H9 (cell line): ENCODE data around the gene ARHGAP8. TPM values are rescaled to one million over a fixed set of nuclear protein-coding genes. Genes with fewer than 3 reads are reported as not detected.

Source experiments
- DNase-seq: peaks from one replicate; pipeline ENCODE4 v3.0.0-alpha.2; 2017
- H2AFZ ChIP-seq: one replicate; pipeline ENCODE4 v1.6.1; 2013; ENCODE audit warnings: mild to moderate bottlenecking, low read length, control low read depth, moderate library complexity
- H2AK5ac ChIP-seq: 2 replicates; pipeline ENCODE4 v1.6.1; 2013; ENCODE audit warnings: low read length, control low read depth, mixed read lengths; ENCODE audit not compliant: insufficient read length
- H2BK120ac ChIP-seq: one replicate; pipeline ENCODE4 v1.6.1; 2013; ENCODE audit warnings: low read depth, mild to moderate bottlenecking, low read length, control low read depth, inconsistent platforms; ENCODE audit not compliant: poor library complexity, severe bottlenecking
- H2BK12ac ChIP-seq: 2 replicates; pipeline ENCODE4 v1.6.1; 2013; ENCODE audit warnings: low read length, control low read depth, mixed read lengths, low read depth; ENCODE audit not compliant: insufficient read length
- H2BK15ac ChIP-seq: 2 replicates; pipeline ENCODE4 v1.6.1; 2013; ENCODE audit warnings: low read depth, low read length, control low read depth
- H2BK20ac ChIP-seq: one replicate; pipeline ENCODE4 v1.6.1; 2013; ENCODE audit warnings: low read depth, mild to moderate bottlenecking, low read length, control low read depth, inconsistent platforms; ENCODE audit not compliant: poor library complexity, severe bottlenecking
- H2BK5ac ChIP-seq: 2 replicates; pipeline ENCODE4 v1.6.1; 2013; ENCODE audit warnings: low read length, control low read depth, mixed read lengths; ENCODE audit not compliant: insufficient read length
- H3K14ac ChIP-seq: 2 replicates; pipeline ENCODE4 v1.6.1; 2013; ENCODE audit warnings: low read length, control low read depth; ENCODE audit not compliant: insufficient read depth
- H3K18ac ChIP-seq: 2 replicates; pipeline ENCODE4 v1.6.1; 2013; ENCODE audit warnings: low read depth, mild to moderate bottlenecking, mixed read lengths, low read length, control low read depth; ENCODE audit not compliant: insufficient read length
- H3K23ac ChIP-seq: 2 replicates; pipeline ENCODE4 v1.6.1; 2013; ENCODE audit warnings: low read length, control low read depth, mixed read lengths, low read depth; ENCODE audit not compliant: insufficient read length
- H3K23me2 ChIP-seq: 2 replicates; pipeline ENCODE4 v1.6.1; 2013; ENCODE audit warnings: low read depth, mild to moderate bottlenecking, mixed read lengths, low read length, control low read depth; ENCODE audit not compliant: insufficient read length, poor library complexity, severe bottlenecking
- H3K27ac ChIP-seq: 2 replicates; pipeline ENCODE4 v1.5.1; 2013; ENCODE audit warnings: low read length, control low read depth, mixed read lengths, low read depth; ENCODE audit not compliant: insufficient read length
- H3K27me3 ChIP-seq: 2 replicates; pipeline ENCODE4 v1.6.1; 2013; ENCODE audit warnings: low read length, control low read depth, inconsistent platforms; ENCODE audit not compliant: insufficient read depth
- H3K4ac ChIP-seq: 2 replicates; pipeline ENCODE4 v1.6.1; 2013; ENCODE audit warnings: low read depth, mild to moderate bottlenecking, control low read depth, inconsistent platforms, low read length, moderate library complexity
- H3K4me1 ChIP-seq: 2 replicates; pipeline ENCODE4 v1.6.1; 2013; ENCODE audit warnings: low read length, control low read depth, inconsistent platforms; ENCODE audit not compliant: insufficient read depth
- H3K4me2 ChIP-seq: 2 replicates; pipeline ENCODE4 v1.6.1; 2013; ENCODE audit warnings: low read length, control low read depth, mixed read lengths; ENCODE audit not compliant: insufficient read length, insufficient read depth
- H3K56ac ChIP-seq: 2 replicates; pipeline ENCODE4 v1.6.1; 2013; ENCODE audit warnings: low read depth, mild to moderate bottlenecking, mixed read lengths, low read length, control low read depth; ENCODE audit not compliant: insufficient read length
- H3K79me1 ChIP-seq: 2 replicates; pipeline ENCODE4 v1.6.1; 2013; ENCODE audit warnings: low read depth, mild to moderate bottlenecking, moderate library complexity, low read length, control low read depth, inconsistent platforms; ENCODE audit not compliant: insufficient read depth, poor library complexity, severe bottlenecking
- H3K79me2 ChIP-seq: 2 replicates; pipeline ENCODE4 v1.6.1; 2013; ENCODE audit warnings: low read length, control low read depth, inconsistent platforms; ENCODE audit not compliant: insufficient read depth
- H3K9ac ChIP-seq: 2 replicates; pipeline ENCODE4 v1.6.1; 2013; ENCODE audit warnings: low read length, control low read depth, mixed read lengths; ENCODE audit not compliant: insufficient read length; ENCODE audit errors: extremely low read depth
- H3K9me3 ChIP-seq: one replicate; pipeline ENCODE4 v1.6.1; 2013; ENCODE audit warnings: low read depth, low read length, inconsistent platforms; ENCODE audit not compliant: control insufficient read depth
- H3T11ph ChIP-seq: one replicate; pipeline ENCODE4 v1.6.1; 2013; ENCODE audit warnings: mild to moderate bottlenecking, low read length, control low read depth, inconsistent platforms
- H4K20me1 ChIP-seq: one replicate; pipeline ENCODE4 v1.6.1; 2013; ENCODE audit not compliant: control insufficient read depth, insufficient read length, insufficient read depth
- H4K5ac ChIP-seq: 2 replicates; pipeline ENCODE4 v1.6.1; 2013; ENCODE audit warnings: low read depth, mild to moderate bottlenecking, mixed read lengths, low read length, control low read depth; ENCODE audit not compliant: insufficient read length
- H4K8ac ChIP-seq: replicated peaks from 2 replicates; pipeline ENCODE4 v1.6.1; 2013; ENCODE audit warnings: low read length, control low read depth, mixed read lengths, low read depth; ENCODE audit not compliant: insufficient read length
- H4K91ac ChIP-seq: 2 replicates; pipeline ENCODE4 v1.6.1; 2013; ENCODE audit warnings: low read depth, mild to moderate bottlenecking, moderate library complexity, mixed read lengths, low read length, control low read depth; ENCODE audit not compliant: insufficient read length
- H3K27ac Mint-ChIP-seq, 3 experiments: 2 replicates in 2 of 3; 3 replicates in 1 of 3; pipeline ENCODE4 v1.8.0; 2020 to 2021; ENCODE audit warnings: mixed read lengths in 3 of 3, mild to moderate bottlenecking in 1 of 3, moderate library complexity in 1 of 3
- H3K27me3 Mint-ChIP-seq: 2 replicates; pipeline ENCODE4 v1.8.0; 2021; ENCODE audit warnings: low read depth, mild to moderate bottlenecking, moderate library complexity, mixed read lengths
- H3K36me3 Mint-ChIP-seq, 3 experiments: 2 replicates in 2 of 3; 3 replicates in 1 of 3; pipeline ENCODE4 v1.8.0; 2020 to 2021; ENCODE audit warnings: low read depth in 3 of 3, mixed read lengths in 3 of 3; ENCODE audit not compliant: insufficient read depth in 1 of 3
- H3K4me1 Mint-ChIP-seq, 2 experiments: 2 replicates each; pipeline ENCODE4 v1.8.0; 2020; ENCODE audit warnings: mixed read lengths in 2 of 2
- H3K4me3 Mint-ChIP-seq, 2 experiments: 2 replicates in 1 of 2; 3 replicates in 1 of 2; pipeline ENCODE4 v1.8.0; 2020 to 2021; ENCODE audit warnings: mild to moderate bottlenecking in 2 of 2, mixed read lengths in 2 of 2, moderate library complexity in 1 of 2
- H3K9me3 Mint-ChIP-seq, 2 experiments: 2 replicates in 1 of 2; 3 replicates in 1 of 2; pipeline ENCODE4 v1.8.0; 2020; ENCODE audit warnings: mild to moderate bottlenecking in 2 of 2, mixed read lengths in 2 of 2, moderate library complexity in 1 of 2
- CTCF ChIP-seq: fragments of 200-600 bp; sonication (generic); conservative IDR thresholded peaks from 3 replicates; pipeline ENCODE4 v1.8.0; 2021; ENCODE audit warnings: antibody characterized with exemption, mild to moderate bottlenecking
- WGBS: extraction: QIAGEN DNeasy Blood & Tissue Kit; methylation state at CpG from one replicate; pipeline ENCODE4 v1.1.7; 2013; ENCODE audit warnings: missing lambda C conversion rate, low lambda C conversion rate, mixed read lengths; ENCODE audit not compliant: insufficient read length; ENCODE audit errors: extremely low coverage; 5-methylcytosine and 5-hydroxymethylcytosine counted together
- total RNA-seq: library from RNA; stranded (reverse); gene quantifications from 2 replicates; pipeline ENCODE4 v1.2.1, GENCODE V29; 2021

The ARHGAP8 gene
- total RNA-seq, 1 experiment from 2014 or later, result 35.4 TPM

- H4K5ac ChIP-seq, result no peak overlapping the region
- no peak for TF ChIP-seq CTCF
- Mint-ChIP-seq H3K36me3 (no peaks in the 10 kb centered on the region; a peak in 1 of 7 replicates), H3K9me3 (no peaks in the 10 kb centered on the region), H3K4me3 (no peak overlapping the region), H3K4me1 (peaks cover 0 to 13% of the 10 kb centered on the region in 2 experiments; a peak in 3 of 4 replicates), H3K27me3 (no peaks in the 10 kb centered on the region), H3K27ac (no peak overlapping the region)
- H3K23me2 ChIP-seq, result no peaks in the 10 kb centered on the region
- H2BK5ac ChIP-seq, result no peak overlapping the region
- H2BK12ac ChIP-seq, result no peak overlapping the region
- H3K27ac ChIP-seq, result no peak overlapping the region
- DNase-seq, result no peak
- H3K79me2 ChIP-seq, result no peaks in the 10 kb centered on the region
- peaks cover 3% of the 10 kb centered on the region for H4K20me1 ChIP-seq
- no peak overlapping the region for H3T11ph ChIP-seq
- H3K79me1 ChIP-seq, result no peaks in the 10 kb centered on the region
- no peak overlapping the region for H4K91ac ChIP-seq
- no peak overlapping the region for H3K56ac ChIP-seq
- H2AFZ ChIP-seq, result no peak overlapping the region
- H2BK20ac ChIP-seq, result no peak overlapping the region
- no peak overlapping the region for H3K4me2 ChIP-seq
- H3K9ac ChIP-seq, result no peak overlapping the region
- no peaks in the 10 kb centered on the region for H3K9me3 ChIP-seq
- no peak overlapping the region for H2AK5ac ChIP-seq
- H3K14ac ChIP-seq, result no peak overlapping the region
- no peak overlapping the region for H2BK120ac ChIP-seq
- H2BK15ac ChIP-seq, result no peak overlapping the region
- H3K4me1 ChIP-seq, result no peaks in the 10 kb centered on the region
- no CpG with 5 or more reads among the region's 23 CpGs for WGBS
- no peak overlapping the region for H4K8ac ChIP-seq
- no peak overlapping the region for H3K18ac ChIP-seq
- H3K27me3 ChIP-seq, result no peaks in the 10 kb centered on the region
- no peak overlapping the region for H3K23ac ChIP-seq
- no peak overlapping the region for H3K4ac ChIP-seq
Measured at GRCh38 chr22:44711690-44712555, 40.5 kb upstream of the ARHGAP8 start.
